ENCODE data around the gene AGBL3. TPM values are rescaled to one million over a fixed set of nuclear protein-coding genes. Genes with fewer than 3 reads are reported as not detected.

Gene AGBL3
- total RNA-seq, 4 donors from 2014 or later: 0.66 to 3.3 (median 1.7) TPM

- Histone ChIP-seq H3K27me3 (no peaks in the 10 kb centered on the region), H3K4me3 (no peak overlapping the region), H3K36me3 (peaks cover 0 to 27% (median 13%) of the 10 kb centered on the region in 4 donors), H3K27ac (replicated peaks in 1 of 4) (peak overlapping the region; percentile 48 to 63 (median 56)), H3K9me3 (no peaks in the 10 kb centered on the region), H3K4me1 (peaks cover 0 to 64% (median 53%) of the 10 kb centered on the region in 4 donors)
- intact Hi-C loops (cut with DNase I): no loop called here
- 41% methylated on average over 6 of the region's 6 CpGs for WGBS
- TF ChIP-seq, protein P1, sequence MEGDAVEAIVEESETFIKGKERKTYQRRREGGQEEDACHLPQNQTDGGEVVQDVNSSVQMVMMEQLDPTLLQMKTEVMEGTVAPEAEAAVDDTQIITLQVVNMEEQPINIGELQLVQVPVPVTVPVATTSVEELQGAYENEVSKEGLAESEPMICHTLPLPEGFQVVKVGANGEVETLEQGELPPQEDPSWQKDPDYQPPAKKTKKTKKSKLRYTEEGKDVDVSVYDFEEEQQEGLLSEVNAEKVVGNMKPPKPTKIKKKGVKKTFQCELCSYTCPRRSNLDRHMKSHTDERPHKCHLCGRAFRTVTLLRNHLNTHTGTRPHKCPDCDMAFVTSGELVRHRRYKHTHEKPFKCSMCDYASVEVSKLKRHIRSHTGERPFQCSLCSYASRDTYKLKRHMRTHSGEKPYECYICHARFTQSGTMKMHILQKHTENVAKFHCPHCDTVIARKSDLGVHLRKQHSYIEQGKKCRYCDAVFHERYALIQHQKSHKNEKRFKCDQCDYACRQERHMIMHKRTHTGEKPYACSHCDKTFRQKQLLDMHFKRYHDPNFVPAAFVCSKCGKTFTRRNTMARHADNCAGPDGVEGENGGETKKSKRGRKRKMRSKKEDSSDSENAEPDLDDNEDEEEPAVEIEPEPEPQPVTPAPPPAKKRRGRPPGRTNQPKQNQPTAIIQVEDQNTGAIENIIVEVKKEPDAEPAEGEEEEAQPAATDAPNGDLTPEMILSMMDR (IDR thresholded peaks at IDR 0.05): no peak
- TF ChIP-seq EP300 (IDR thresholded peaks at IDR 0.05) (no peak), POLR2A (IDR thresholded peaks at IDR 0.05; ENCODE audit: low read depth) (no peak), POLR2AphosphoS5 (IDR thresholded peaks at IDR 0.05) (no peak)
- DNase-seq (ENCODE audit: extremely low spot score): no peak
Observed at GRCh38 chr7:134995239-134996096, 9.2 kb downstream of the AGBL3 start.

DNA sequence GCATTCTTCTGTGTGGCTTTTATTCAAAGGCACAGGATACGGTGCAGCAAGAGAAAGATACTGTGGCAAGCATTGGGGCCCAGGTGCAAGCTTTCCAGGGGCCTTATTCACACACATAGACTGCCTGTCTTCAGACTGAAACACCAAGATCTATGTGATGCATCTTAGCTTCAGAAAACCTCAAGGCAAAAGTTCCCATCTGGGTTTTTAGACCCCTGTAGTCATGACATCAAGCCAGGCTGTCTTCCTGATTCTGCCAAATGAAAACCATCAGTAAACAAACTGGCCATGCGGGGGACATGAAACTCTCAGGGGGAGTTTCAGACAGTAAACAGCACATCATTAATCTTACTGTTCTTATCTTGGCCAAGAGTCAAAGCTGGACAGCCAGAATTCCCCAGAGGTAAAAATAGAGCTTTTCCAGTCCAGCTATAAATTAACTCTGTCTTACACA lies 9.8 kb downstream of the AGBL3 start:
- TF ChIP-seq, protein P1 (IDR thresholded peaks at IDR 0.05): no peak
- TF ChIP-seq POLR2A (IDR thresholded peaks at IDR 0.05; ENCODE audit: low read depth): no peak
- TF ChIP-seq POLR2AphosphoS5 (IDR thresholded peaks at IDR 0.05): no peak
- TF ChIP-seq EP300 (IDR thresholded peaks at IDR 0.05): no peak
- WGBS: 19% methylated on average over 2 of the region's 2 CpGs
- intact Hi-C loops (cut with DNase I): no loop called here
- peak overlapping the region in 3 of 4 donors; percentile 49 to 63 (median 62) for H3K27ac ChIP-seq (replicated peaks in 1 of 4)
- no peak for DNase-seq (ENCODE audit: extremely low spot score)
- H3K4me1 ChIP-seq: peaks cover 0 to 59% (median 47%) of the 10 kb centered on the region in 4 donors
- no peak overlapping the region for H3K4me3 ChIP-seq
- no peaks in the 10 kb centered on the region for H3K27me3 ChIP-seq
- H3K9me3 ChIP-seq: no peaks in the 10 kb centered on the region
- H3K36me3 ChIP-seq: peaks cover 0 to 27% (median 13%) of the 10 kb centered on the region in 4 donors

GRCh38 chr7:134997214-134997885 lies 11.0 kb downstream of the AGBL3 start:
- Histone ChIP-seq H3K9me3 (no peaks in the 10 kb centered on the region), H3K27ac (replicated peaks in 1 of 4) (no peak overlapping the region), H3K4me1 (peaks cover 0 to 48% (median 35%) of the 10 kb centered on the region in 4 donors), H3K4me3 (no peak overlapping the region), H3K36me3 (peaks cover 0 to 23% (median 13%) of the 10 kb centered on the region in 4 donors), H3K27me3 (no peaks in the 10 kb centered on the region)
- no peak for TF ChIP-seq POLR2A (IDR thresholded peaks at IDR 0.05; ENCODE audit: low read depth)
- no peak for TF ChIP-seq POLR2AphosphoS5 (IDR thresholded peaks at IDR 0.05)
- TF ChIP-seq EP300 (IDR thresholded peaks at IDR 0.05): no peak
- TF ChIP-seq, protein P1 (IDR thresholded peaks at IDR 0.05): no peak
- intact Hi-C loops (cut with DNase I): no loop called here
- 80% methylated on average over 2 of the region's 3 CpGs for WGBS
- no peak for DNase-seq (ENCODE audit: extremely low spot score)

DNA sequence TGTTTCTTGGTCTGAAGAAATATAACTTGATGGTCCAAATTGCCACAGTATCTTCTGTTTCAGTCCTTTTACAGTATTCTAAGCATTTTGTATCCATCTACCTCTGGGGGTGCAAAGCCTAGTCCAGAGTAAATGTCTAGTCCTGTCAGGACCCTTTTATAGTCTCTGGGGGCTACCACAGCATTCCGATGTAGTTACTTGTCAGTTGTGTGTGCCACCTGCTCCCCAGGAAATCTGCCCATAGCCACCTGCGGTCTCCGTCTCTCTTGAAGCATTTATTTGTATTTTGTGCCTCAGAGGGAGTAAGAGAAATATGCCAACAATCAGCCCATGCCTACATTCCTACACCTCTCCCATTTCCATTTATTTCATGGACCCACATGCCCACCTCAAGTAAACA lies 12.8 kb downstream of the AGBL3 start:
- H3K9me3 ChIP-seq: no peaks in the 10 kb centered on the region
- no peak for DNase-seq (ENCODE audit: extremely low spot score)
- WGBS: 100% methylated on average over 3 of the region's 3 CpGs
- H3K4me1 ChIP-seq: peaks cover 0 to 33% (median 27%) of the 10 kb centered on the region in 4 donors
- intact Hi-C loops (cut with DNase I): no loop called here
- no peak overlapping the region for H3K4me3 ChIP-seq
- peaks cover 0 to 19% (median 8%) of the 10 kb centered on the region in 4 donors for H3K36me3 ChIP-seq
- H3K27ac ChIP-seq (replicated peaks in 1 of 4): no peak overlapping the region
- TF ChIP-seq POLR2AphosphoS5 (IDR thresholded peaks at IDR 0.05): no peak
- TF ChIP-seq, protein P1 (IDR thresholded peaks at IDR 0.05): no peak
- TF ChIP-seq POLR2A (IDR thresholded peaks at IDR 0.05; ENCODE audit: low read depth): no peak
- H3K27me3 ChIP-seq: no peaks in the 10 kb centered on the region

All from esophagus muscularis mucosa (tissue), 4 donors.